H1 (cell line): ENCODE results near the gene MYO7B.

Source experiments
- POLR2A ChIP-seq, 2 experiments: IDR thresholded peaks; 1 replicate in 1 of 2; 2 replicates in 1 of 2; pipeline ENCODE4 v1.6.1; 2011; ENCODE audit warnings: low read depth in 2 of 2, low read length in 2 of 2, mild to moderate bottlenecking in 2 of 2; ENCODE audit errors: control extremely low read depth in 1 of 2
- SUZ12 ChIP-seq: fragments of 200-600 bp; sonication (generic); IDR thresholded peaks from 2 replicates; pipeline ENCODE4 v1.6.1; 2012; ENCODE audit warnings: mild to moderate bottlenecking, inconsistent platforms, low read length, moderate library complexity, mixed read lengths

- no peak for TF ChIP-seq SUZ12
- TF ChIP-seq POLR2A (IDR thresholded peaks at IDR 0.05; ENCODE audit: control extremely low read depth in 1 of 2, low read depth in 2 of 2, low read length in 2 of 2) = no peak
These were observed 146.7 kb downstream of the MYO7B start for GRCh38 chr2:127681976-127682857.
